Stimulated activated CD8-positive, alpha-beta memory T cell treated with anti-CD3 and anti-CD28 coated beads, Interleukin-15, amount 100 ng/mL, for 1 hour (primary cell): Measurements from ENCODE around the gene RELN.

Source experiments
- DNase-seq: peaks from one replicate; pipeline ENCODE4 v3.0.0-alpha.2; 2020; ENCODE audit warnings: low read depth

RELN gene

DNA sequence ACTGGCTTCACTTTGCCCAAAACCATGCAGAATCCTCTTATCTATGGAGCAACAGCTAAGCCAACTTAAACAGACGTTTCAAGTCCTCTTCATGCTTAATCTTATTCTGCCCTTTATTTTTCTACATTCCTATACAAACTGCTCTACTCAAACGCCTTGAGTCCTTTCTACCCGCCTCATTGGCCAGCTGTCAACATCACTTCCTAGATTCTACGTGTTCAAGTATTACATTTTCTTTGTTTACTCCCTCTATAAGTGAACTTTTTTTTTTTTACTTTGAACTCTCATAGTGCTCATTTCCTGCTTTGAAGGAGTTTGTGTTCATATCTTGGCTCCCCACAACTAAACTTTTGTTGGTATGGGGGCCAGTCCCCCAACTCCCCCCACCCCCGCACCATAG is 514.5 kb downstream of the RELN start:
- no peak for DNase-seq

- DNase-seq: no peak
Observed at GRCh38 chr7:103469095-103469948, 520.1 kb downstream of the RELN start.

GRCh38 chr7:103466814-103467213 is 522.6 kb downstream of the RELN start:
- DNase-seq: no peak

DNA sequence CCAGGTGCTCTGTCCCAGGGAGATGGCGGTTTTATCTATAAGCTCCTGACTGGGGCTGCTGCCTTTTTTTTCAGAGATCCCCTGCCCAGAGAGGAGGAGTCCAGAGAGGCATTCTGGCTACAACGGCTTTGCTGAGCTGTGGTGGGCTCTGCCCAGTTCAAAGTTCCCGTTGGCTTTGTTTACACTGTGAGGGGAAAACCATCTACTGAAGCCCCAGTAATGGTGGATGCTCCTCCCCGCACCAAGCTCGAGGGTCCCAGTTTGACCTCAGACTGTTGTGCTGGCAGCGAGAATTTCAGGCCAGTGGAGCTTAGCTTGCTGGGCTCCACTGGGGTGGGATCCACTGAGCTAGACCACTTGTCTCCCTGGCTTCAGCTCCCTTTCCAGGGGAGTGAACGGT is 527.1 kb downstream of the RELN start:
- no peak for DNase-seq

DNA sequence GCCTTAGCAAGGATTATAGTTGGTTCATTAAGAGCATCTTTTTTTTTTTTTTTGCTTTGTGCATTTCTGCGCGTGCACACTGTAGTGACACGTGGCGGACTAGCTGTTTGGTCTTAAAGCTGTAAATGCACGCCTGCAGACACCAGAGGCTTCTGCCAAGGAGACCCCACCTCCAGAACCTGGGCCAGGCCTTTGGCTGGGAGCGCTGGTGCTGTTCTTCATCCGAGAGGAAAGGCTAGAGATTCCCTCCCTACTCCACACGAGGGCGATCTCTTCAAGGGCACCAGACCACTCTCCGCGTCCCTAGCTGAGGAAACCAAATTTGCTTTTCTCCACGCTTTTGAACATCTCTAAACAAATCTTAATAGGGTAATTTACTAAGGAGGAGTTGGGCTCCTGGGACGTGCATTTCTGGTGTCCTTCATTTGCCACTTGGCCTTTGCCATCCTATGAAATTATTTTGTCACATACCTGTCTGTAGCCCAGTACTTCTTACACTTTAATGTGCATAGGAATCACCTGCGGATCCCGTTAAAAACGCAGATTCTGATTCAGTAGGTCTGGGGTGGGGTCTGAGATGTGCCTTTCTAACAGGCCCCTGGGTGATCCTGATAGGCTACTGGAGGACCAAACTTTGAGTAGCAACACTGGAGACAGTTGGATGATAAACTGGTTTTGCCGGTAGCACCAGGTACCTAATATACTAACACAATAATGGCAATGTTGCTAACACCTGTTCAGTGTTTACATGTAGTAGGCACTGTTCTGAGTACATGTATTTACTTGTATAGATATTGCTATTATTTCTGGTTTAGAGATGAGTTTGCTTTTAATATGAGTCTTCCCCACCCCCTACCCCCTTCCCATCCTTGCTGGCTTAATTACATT is 542.1 kb downstream of the RELN start:
- DNase-seq: no peak

DNA sequence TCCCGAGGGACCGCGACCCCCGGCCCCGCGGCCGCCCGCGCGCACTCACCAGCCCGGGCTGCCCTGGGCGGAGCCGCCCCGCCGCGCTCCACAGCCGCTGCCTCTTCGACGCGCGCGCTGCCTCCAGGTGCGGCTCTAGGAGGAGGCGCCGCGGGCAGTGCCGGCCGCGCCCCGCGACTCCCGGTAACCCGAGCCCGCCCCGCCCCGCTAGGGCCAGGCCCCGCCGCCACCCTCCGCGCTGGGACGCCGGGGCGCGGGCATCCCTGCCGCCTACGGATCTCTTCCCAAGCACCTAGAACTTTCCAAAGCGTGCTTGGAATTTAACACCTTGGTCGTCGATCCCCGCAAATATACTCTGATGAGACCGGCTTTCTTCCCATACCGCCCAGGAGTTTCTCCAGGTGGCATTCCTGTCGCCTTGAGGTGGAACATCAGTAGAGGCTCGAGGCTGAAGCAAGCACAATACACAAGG is 543.4 kb downstream of the RELN start, which contains the start of gene SLC26A5:
Gene SLC26A5, minus strand, starts transcription at position 159 of the 472 bp plus-strand sequence. CDS start 24,693 bp downstream, outside the sequence.
- DNase-seq: no peak

DNA sequence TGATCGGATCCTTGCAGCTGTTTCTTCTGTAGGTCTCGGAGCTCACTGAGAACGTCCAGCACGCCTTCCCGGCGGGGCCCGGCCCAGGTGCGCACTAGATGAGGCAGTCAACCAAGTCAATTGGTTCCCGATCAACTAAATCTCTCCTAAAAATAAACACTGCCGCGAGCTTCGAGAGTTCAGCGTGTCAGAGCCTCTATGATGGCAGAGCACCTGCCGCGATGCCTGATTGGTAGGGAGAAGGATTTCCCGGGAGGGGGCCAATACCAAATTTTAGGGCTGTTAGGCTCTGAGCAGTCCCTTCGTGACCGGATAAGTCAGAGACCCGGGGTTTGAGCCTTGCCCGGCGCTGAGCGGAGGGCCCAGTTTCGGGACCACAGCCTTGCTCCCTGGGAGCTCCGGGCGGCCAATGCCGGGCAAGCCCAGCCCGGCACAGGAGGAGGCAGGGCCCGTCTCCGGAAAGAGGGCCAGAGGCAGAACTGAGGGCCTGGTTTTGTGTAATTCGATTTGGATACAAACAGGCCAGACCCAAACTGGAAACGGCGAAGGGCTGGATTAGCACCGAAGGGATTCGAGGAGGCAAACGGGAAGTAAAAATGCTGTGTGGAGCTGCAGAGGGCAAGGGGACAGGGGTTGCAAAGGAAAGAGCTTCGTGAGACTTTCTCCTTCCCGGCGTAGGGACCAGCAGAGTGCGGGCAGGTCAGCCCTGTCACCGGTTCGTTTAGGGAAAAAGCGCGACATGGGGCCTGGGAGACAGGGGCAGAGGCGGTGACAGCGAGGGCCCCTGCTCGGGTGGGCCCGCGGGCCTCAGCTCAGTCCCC is 544.0 kb downstream of the RELN start:
- no peak for DNase-seq

GRCh38 chr7:103439661-103440060 is 549.8 kb downstream of the RELN start:
- no peak for DNase-seq

- no peak for DNase-seq
Observed at GRCh38 chr7:103437623-103438022, 551.8 kb downstream of the RELN start.

GRCh38 chr7:103432712-103433111 is 556.7 kb downstream of the RELN start:
- DNase-seq: no peak

DNA sequence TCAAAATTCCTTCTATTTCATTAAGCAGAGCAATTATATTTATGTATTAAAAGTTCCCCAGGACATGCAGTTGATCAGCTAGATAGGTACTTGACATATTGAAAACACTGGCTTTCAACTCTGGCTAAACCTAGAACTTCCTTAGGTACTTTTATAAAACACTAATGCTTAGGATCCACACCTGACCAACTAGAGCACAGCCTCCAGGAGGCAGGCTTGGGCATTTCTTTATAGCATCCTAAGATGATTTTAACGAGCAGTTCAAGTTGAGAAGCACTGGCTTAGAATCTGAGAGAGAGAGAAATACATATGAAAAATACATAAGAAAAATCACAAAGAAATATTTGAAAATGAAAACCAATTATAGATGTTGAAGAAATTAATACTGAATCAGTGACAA is 564.3 kb downstream of the RELN start:
- no peak for DNase-seq

DNA sequence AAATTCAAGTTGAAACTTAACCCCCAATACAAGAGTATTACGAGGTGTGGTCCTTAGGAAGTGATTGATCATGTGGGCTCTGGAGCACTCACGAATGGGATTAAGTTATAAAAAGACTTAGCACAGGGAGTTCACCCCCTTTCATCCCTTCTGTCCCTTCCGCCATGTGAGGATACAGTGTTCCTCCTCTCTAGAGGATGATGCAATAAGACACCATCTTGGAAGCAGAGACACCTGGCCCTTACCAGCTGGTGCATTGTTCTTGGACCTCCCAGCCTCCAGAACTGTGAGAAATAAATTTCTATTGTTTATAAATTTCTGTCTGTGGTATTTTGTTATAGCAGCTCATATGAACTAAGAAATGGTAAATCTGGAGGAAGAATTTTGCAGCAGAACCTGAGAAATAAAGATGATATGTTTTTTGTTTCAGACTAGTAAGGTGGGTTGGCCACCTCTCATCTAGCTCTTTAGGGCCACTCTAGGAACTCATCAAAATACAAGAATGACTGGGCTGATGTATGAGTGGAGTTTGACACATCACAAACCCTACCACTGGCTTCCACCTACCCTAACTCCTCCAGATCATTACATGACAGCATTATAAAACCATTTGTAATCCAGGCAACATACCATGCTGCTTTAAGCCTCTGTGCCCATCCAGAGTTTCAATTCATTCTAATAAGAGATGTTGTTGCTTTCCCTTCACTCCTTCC is 565.8 kb downstream of the RELN start:
- no peak for DNase-seq
